Gastroesophageal sphincter (tissue), 3 donors: ENCODE measurements around the gene PKP3.

Experiments
- CTCF ChIP-seq, 4 experiments: fragments of 200-600 bp in 2 of 4; fragments of 450-650 bp in 2 of 4; sonication (generic) in 1 of 4; IDR thresholded peaks; one replicate each; pipeline ENCODE4 v1.5.1; 2017 to 2019; ENCODE audit warnings: antibody characterized with exemption in 4 of 4, mild to moderate bottlenecking in 2 of 4, moderate library complexity in 2 of 4
- POLR2A ChIP-seq, 2 donors: fragments of 450-650 bp; IDR thresholded peaks; one replicate each; pipeline ENCODE4 v1.6.1; 2017; ENCODE audit warnings: antibody characterized with exemption in 2 of 2, mild to moderate bottlenecking in 2 of 2, moderate library complexity in 1 of 2
- POLR2AphosphoS5 ChIP-seq: sonication (generic); formaldehyde crosslinking; IDR thresholded peaks from one replicate; pipeline ENCODE4 v1.6.1; 2017; ENCODE audit warnings: antibody characterized with exemption

DNA sequence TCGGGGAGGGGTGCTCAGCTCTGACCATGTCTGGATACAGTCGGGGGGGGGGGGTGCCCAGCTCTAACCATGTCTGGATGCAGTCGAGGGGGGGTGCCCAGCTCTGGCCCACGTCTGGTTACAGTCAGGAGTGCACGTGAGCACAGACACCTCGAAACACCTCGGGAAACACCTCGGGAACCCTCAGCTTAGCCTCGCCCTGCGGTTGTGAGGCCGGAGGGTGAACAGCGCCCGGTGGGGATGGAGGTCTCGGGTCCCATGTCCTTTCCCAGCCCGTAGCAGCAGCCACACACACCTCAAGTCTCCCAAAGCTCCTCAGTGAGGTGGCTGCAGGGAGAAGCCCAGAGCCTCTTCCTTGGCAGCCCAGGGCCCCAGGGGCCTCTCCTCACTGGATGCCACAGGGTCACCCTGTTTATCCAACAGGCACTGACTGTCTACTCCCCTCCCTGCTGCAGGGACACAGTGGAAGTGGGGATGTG, 18.7 kb downstream of the PKP3 start:
- TF ChIP-seq POLR2A (IDR thresholded peaks at IDR 0.05): no peak
- no peak for TF ChIP-seq CTCF (IDR thresholded peaks at IDR 0.05)
- no peak for TF ChIP-seq POLR2AphosphoS5
